NB4 (cell line): Measurements from ENCODE around the gene AQP2.

Source experiments
- CTCF ChIP-seq: IDR thresholded peaks from one replicate; pipeline ENCODE4 v1.5.1; 2012; ENCODE audit warnings: low read depth, low read length
- MAX ChIP-seq: IDR thresholded peaks from 2 replicates; pipeline ENCODE4 v1.6.1; 2011; ENCODE audit warnings: low read depth, low read length
- POLR2A ChIP-seq: IDR thresholded peaks from 2 replicates; pipeline ENCODE4 v1.6.1; 2011; ENCODE audit warnings: mild to moderate bottlenecking; ENCODE audit not compliant: insufficient read length; ENCODE audit errors: extremely low read depth

GRCh38 chr12:49979791-49980190, 29.3 kb downstream of the AQP2 start:
- TF ChIP-seq CTCF = no peak
- TF ChIP-seq POLR2A = no peak
- TF ChIP-seq MAX = no peak
